Measurements from ENCODE around the gene RPP30. TPM values are rescaled to one million over a fixed set of nuclear protein-coding genes. Genes with fewer than 3 reads are reported as not detected.

Gene RPP30
- total and polyA plus RNA-seq, 11 donors, result 26.4 to 39.9 (median 32.0) TPM

GRCh38 chr10:90858461-90858968 lies 13.3 kb upstream of the RPP30 start:
- peaks cover 0 to 23% (median 5%) of the 10 kb centered on the region in 12 donors for H3K4me1 ChIP-seq
- no peaks in the 10 kb centered on the region for H3K9me3 ChIP-seq
- DNase-seq (no peak), ATAC-seq (no peak)
- TF ChIP-seq POLR2A (IDR thresholded peaks at IDR 0.05) (no peak), CTCF (IDR thresholded peaks at IDR 0.05) (no peak)
- H3K27ac ChIP-seq, result peak overlapping the region in 3 of 12 donors; percentile 17 to 79 (median 61)
- no peaks in the 10 kb centered on the region for H3K36me3 ChIP-seq
- WGBS, 4 donors, result 40 to 48% (median 45%) methylated on average over 10 of the region's 10 CpGs
- intact Hi-C loops (cut with DNase I), result loop anchor here in 5 of 10 donors (5.0 to 10.0 kb wide), 4 partner anchors 101 to 1064 kb away; no protein-coding TSS in a partner anchor
- peaks cover 12 to 41% (median 38%) of the 10 kb centered on the region in 9 donors for H3K27me3 ChIP-seq
- peak overlapping the region; percentile 45 to 83 (median 64) for H3K4me3 ChIP-seq

- WGBS, 4 donors, result 74 to 82% (median 78%) methylated on average over 5 of the region's 5 CpGs
- no peak for TF ChIP-seq CTCF (IDR thresholded peaks at IDR 0.05)
- no peak for TF ChIP-seq POLR2A (IDR thresholded peaks at IDR 0.05)
- intact Hi-C loops (cut with DNase I), result loop anchor here in 5 of 10 donors (5.0 to 10.0 kb wide), 4 partner anchors 102 to 1065 kb away; no protein-coding TSS in a partner anchor
- peaks cover 6 to 41% (median 32%) of the 10 kb centered on the region in 9 donors for H3K27me3 ChIP-seq
- H3K27ac ChIP-seq, result no peak overlapping the region
- no peak overlapping the region for H3K4me3 ChIP-seq
- DNase-seq (no peak), ATAC-seq (no peak)
- H3K9me3 ChIP-seq, result no peaks in the 10 kb centered on the region
- H3K36me3 ChIP-seq, result no peaks in the 10 kb centered on the region
- H3K4me1 ChIP-seq, result peaks cover 0 to 23% (median 5%) of the 10 kb centered on the region in 12 donors
Observed at GRCh38 chr10:90859321-90859751, 12.4 kb upstream of the RPP30 start.

GRCh38 chr10:90860790-90861189 lies 11.0 kb upstream of the RPP30 start:
- ATAC-seq (no peak), DNase-seq (no peak)
- TF ChIP-seq CTCF (IDR thresholded peaks at IDR 0.05), result no peak
- TF ChIP-seq POLR2A (IDR thresholded peaks at IDR 0.05), result no peak
- intact Hi-C loops (cut with DNase I), result loop anchor here in 6 of 10 donors (5.0 to 10.0 kb wide), 5 partner anchors 106 to 1068 kb away; no protein-coding TSS in a partner anchor
- Histone ChIP-seq H3K9me3 (no peaks in the 10 kb centered on the region), H3K4me3 (no peak overlapping the region), H3K4me1 (peaks cover 0 to 23% (median 5%) of the 10 kb centered on the region in 12 donors), H3K27ac (no peak overlapping the region), H3K27me3 (peaks cover 5 to 29% (median 19%) of the 10 kb centered on the region in 9 donors), H3K36me3 (no peaks in the 10 kb centered on the region)
- 83 to 97% (median 90%) methylated on average over 1 of the region's 1 CpG for WGBS, 4 donors

- peaks cover 0 to 12% (median 0%) of the 10 kb centered on the region in 12 donors for H3K4me1 ChIP-seq
- H3K4me3 ChIP-seq, result no peak overlapping the region
- 26 to 32% (median 28%) methylated on average over 2 of the region's 2 CpGs for WGBS, 4 donors
- TF ChIP-seq POLR2A (IDR thresholded peaks at IDR 0.05) (no peak), CTCF (IDR thresholded peaks at IDR 0.05) (peak; percentile 36 to 67 (median 56))
- H3K9me3 ChIP-seq, result no peaks in the 10 kb centered on the region
- peaks cover 0 to 12% (median 0%) of the 10 kb centered on the region in 9 donors for H3K27me3 ChIP-seq
- H3K27ac ChIP-seq, result no peak overlapping the region
- intact Hi-C loops (cut with DNase I), result loop anchor here in 7 of 10 donors (2.0 to 10.0 kb wide), 6 partner anchors 108 to 1071 kb away; no protein-coding TSS in a partner anchor
- ATAC-seq (no peak), DNase-seq (no peak)
- no peaks in the 10 kb centered on the region for H3K36me3 ChIP-seq
Observed at GRCh38 chr10:90862908-90863514, 8.8 kb upstream of the RPP30 start.
